ENCODE data around the gene AP4M1.

Gene AP4M1

GRCh38 chr7:100100420-100101015, 925 bp upstream of the AP4M1 start (continued):
- TF ChIP-seq ZNF488 (tag by site-specific recombination; IDR thresholded peaks at IDR 0.05), result no peak
- TF ChIP-seq ZNF510 (tag by site-specific recombination; IDR thresholded peaks at IDR 0.05; ENCODE audit: insufficient replicate concordance), result no peak
- TF ChIP-seq ZNF24 (tag by site-specific recombination; IDR thresholded peaks at IDR 0.05), result peak; percentile 34; the same call in 1 of the 2 replicates
- TF ChIP-seq ZNF354C (tag by site-specific recombination; IDR thresholded peaks at IDR 0.05; ENCODE audit: borderline replicate concordance, low read depth), result no peak
- no peak for TF ChIP-seq ZNF530 (tag by site-specific recombination; IDR thresholded peaks at IDR 0.05; ENCODE audit: low read depth)
- TF ChIP-seq ZBTB10 (tag by site-specific recombination; IDR thresholded peaks at IDR 0.05), result peak; percentile 70
- 0 out of 2 replicates have a peak, but pooled peaks have one; percentile 16 for TF ChIP-seq ZNF792 (tag by site-specific recombination; IDR thresholded peaks at IDR 0.05)
- TF ChIP-seq ZEB2 (tag by site-specific recombination; IDR thresholded peaks at IDR 0.05), result peak; percentile 80
- TF ChIP-seq, protein P1, sequence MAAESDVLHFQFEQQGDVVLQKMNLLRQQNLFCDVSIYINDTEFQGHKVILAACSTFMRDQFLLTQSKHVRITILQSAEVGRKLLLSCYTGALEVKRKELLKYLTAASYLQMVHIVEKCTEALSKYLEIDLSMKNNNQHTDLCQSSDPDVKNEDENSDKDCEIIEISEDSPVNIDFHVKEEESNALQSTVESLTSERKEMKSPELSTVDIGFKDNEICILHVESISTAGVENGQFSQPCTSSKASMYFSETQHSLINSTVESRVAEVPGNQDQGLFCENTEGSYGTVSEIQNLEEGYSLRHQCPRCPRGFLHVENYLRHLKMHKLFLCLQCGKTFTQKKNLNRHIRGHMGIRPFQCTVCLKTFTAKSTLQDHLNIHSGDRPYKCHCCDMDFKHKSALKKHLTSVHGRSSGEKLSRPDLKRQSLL (tag by site-specific recombination; IDR thresholded peaks at IDR 0.05), result peak; percentile 31; the same call in 1 of the 2 replicates
- TF ChIP-seq ZNF626 (tag by site-specific recombination; IDR thresholded peaks at IDR 0.05), result no peak
- TF ChIP-seq RBAK (tag by site-specific recombination; IDR thresholded peaks at IDR 0.05), result no peak
- TF ChIP-seq ZNF23 (tag by site-specific recombination; IDR thresholded peaks at IDR 0.05; ENCODE audit: borderline replicate concordance), result no peak
- no peak for TF ChIP-seq ZNF311 (tag by site-specific recombination; IDR thresholded peaks at IDR 0.05; ENCODE audit: borderline replicate concordance)
- no peak for TF ChIP-seq PRDM6 (tag by site-specific recombination; IDR thresholded peaks at IDR 0.05)
- TF ChIP-seq ZNF664 (tag by site-specific recombination; IDR thresholded peaks at IDR 0.05), result no peak
- no peak for TF ChIP-seq TCF7L2 (IDR thresholded peaks at IDR 0.05; ENCODE audit: borderline replicate concordance, low read depth, low read length)
- no peak for TF ChIP-seq ZNF654 (tag by site-specific recombination; IDR thresholded peaks at IDR 0.05; ENCODE audit: low read depth)
- 0 out of 2 replicates have a peak, but pooled peaks have one; percentile 29 for TF ChIP-seq REST (tag by site-specific recombination; IDR thresholded peaks at IDR 0.05)
- TF ChIP-seq PATZ1 (tag by site-specific recombination; IDR thresholded peaks at IDR 0.05), result peak; percentile 83
- TF ChIP-seq REPIN1 (tag by site-specific recombination; IDR thresholded peaks at IDR 0.05; ENCODE audit: low read depth), result peak; percentile 86; the same call in 1 of the 2 replicates
- TF ChIP-seq ZNF624 (tag by site-specific recombination; IDR thresholded peaks at IDR 0.05), result no peak
- no peak for TF ChIP-seq GLI2 (tag by site-specific recombination; IDR thresholded peaks at IDR 0.05; ENCODE audit: borderline replicate concordance, low read depth)
- no peak for TF ChIP-seq ZNF416 (tag by site-specific recombination; IDR thresholded peaks at IDR 0.05)
- no peak for TF ChIP-seq ZBTB49 (tag by site-specific recombination; IDR thresholded peaks at IDR 0.05; ENCODE audit: low read depth)
